ENCODE data around the gene ATXN10.
"Not testable (repeated sequence)": the region's sequence is repeated elsewhere in the genome, so short reads cannot be mapped to it uniquely, and the experiment has no call there.

The ATXN10 gene

GRCh38 chr22:45657701-45658100, 13.9 kb upstream of the ATXN10 start:
- no peak overlapping the region for H3K9ac ChIP-seq (ENCODE audit: low read length)
- no peaks in the 10 kb centered on the region for H4K20me1 ChIP-seq (ENCODE audit: insufficient read depth, low read length)
- H3K27me3 ChIP-seq (ENCODE audit: low read depth, low read length), result 0 out of 2 replicates have a peak, but pooled peaks cover 6% of the 10 kb centered on the region
- no peaks in the 10 kb centered on the region for H3K9me3 ChIP-seq (ENCODE audit: insufficient read depth, low read length)
- H3K36me3 ChIP-seq (replicated peaks; ENCODE audit: low read depth, low read length), result no peaks in the 10 kb centered on the region
- H3K4me2 ChIP-seq (ENCODE audit: low read length), result no peak overlapping the region
- no peak overlapping the region for H3K27ac ChIP-seq (ENCODE audit: low read length)
- no peaks in the 10 kb centered on the region for H3K4me1 ChIP-seq (ENCODE audit: low read length)
- H3K4me3 ChIP-seq (ENCODE audit: low read length), result no peak overlapping the region
- TF ChIP-seq EZH2phosphoT487 (IDR thresholded peaks at IDR 0.05; ENCODE audit: low read depth), result no peak
- no peak for TF ChIP-seq CTCF (IDR thresholded peaks at IDR 0.05; ENCODE audit: low read depth, low read length)
- H3K79me2 ChIP-seq (ENCODE audit: low read length), result no peaks in the 10 kb centered on the region
- H2AFZ ChIP-seq (ENCODE audit: low read depth, low read length), result no peak overlapping the region

DNA sequence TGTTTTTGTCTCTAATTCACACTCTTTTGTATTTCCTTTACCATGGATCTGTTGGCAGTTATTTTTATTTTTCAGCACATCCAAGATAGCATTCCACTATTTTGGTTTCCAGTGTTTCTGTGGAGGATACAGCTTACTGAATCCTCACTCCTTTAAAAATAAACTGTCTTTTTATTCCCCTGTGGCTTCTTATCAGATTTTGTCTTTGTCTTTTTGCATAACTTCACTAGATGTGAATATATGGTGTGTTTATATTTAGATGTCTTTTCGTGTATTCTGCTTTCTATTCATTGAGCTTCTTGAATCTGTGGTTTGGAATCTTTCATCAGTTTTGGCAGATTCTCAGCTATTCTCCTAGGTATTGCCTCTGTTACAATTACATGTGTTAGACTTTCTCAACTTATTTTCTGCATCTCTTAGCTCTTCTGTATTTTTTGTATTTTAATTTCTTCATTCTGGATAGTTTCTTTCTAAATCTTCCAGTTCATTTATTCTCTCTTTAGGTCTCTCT, 7.4 kb upstream of the ATXN10 start:
- Histone ChIP-seq H3K27me3 (ENCODE audit: low read depth, low read length) (peaks cover 15% of the 10 kb centered on the region), H3K36me3 (replicated peaks; ENCODE audit: low read depth, low read length) (no peaks in the 10 kb centered on the region), H3K4me3 (ENCODE audit: low read length) (no peak overlapping the region), H3K9me3 (ENCODE audit: insufficient read depth, low read length) (no peaks in the 10 kb centered on the region), H3K79me2 (ENCODE audit: low read length) (no peaks in the 10 kb centered on the region), H3K4me2 (ENCODE audit: low read length) (no peak overlapping the region), H3K4me1 (ENCODE audit: low read length) (no peaks in the 10 kb centered on the region), H2AFZ (ENCODE audit: low read depth, low read length) (no peak overlapping the region), H3K27ac (ENCODE audit: low read length) (no peak overlapping the region), H3K9ac (ENCODE audit: low read length) (no peak overlapping the region), H4K20me1 (ENCODE audit: insufficient read depth, low read length) (no peaks in the 10 kb centered on the region)
- TF ChIP-seq CTCF (IDR thresholded peaks at IDR 0.05; ENCODE audit: low read depth, low read length), result no peak
- no peak for TF ChIP-seq EZH2phosphoT487 (IDR thresholded peaks at IDR 0.05; ENCODE audit: low read depth)

DNA sequence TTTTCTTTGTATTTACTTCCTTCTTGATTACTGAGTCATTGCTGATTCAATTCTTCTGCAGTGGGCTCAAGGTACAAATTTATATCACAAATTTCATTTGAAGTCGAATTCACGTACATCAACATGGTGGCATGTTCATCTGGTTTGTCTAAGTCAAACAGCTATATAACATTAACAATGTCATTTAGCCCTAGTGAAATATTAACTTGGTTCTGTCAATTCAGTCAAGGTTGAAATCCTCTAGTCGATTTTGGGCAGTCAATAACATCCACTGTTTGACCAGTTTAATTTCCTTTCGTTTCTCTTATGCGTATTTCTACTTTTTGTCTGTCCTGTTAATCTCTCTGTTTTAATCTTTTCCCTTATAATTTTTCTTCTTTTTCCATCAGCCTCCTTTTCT, 4.1 kb upstream of the ATXN10 start:
- H3K4me2 ChIP-seq (ENCODE audit: low read length), result no peak overlapping the region
- peaks cover 2% of the 10 kb centered on the region; the same call in 1 of the 2 replicates for H4K20me1 ChIP-seq (ENCODE audit: insufficient read depth, low read length)
- H3K27ac ChIP-seq (ENCODE audit: low read length), result no peak overlapping the region
- TF ChIP-seq EZH2phosphoT487 (IDR thresholded peaks at IDR 0.05; ENCODE audit: low read depth) (no peak), CTCF (IDR thresholded peaks at IDR 0.05; ENCODE audit: low read depth, low read length) (no peak)
- H3K9me3 ChIP-seq (ENCODE audit: insufficient read depth, low read length), result no peaks in the 10 kb centered on the region
- H3K79me2 ChIP-seq (ENCODE audit: low read length), result peaks cover 8% of the 10 kb centered on the region
- no peak overlapping the region for H3K9ac ChIP-seq (ENCODE audit: low read length)
- no peaks in the 10 kb centered on the region for H3K36me3 ChIP-seq (replicated peaks; ENCODE audit: low read depth, low read length)
- peaks cover 4% of the 10 kb centered on the region for H3K4me1 ChIP-seq (ENCODE audit: low read length)
- H2AFZ ChIP-seq (ENCODE audit: low read depth, low read length), result no peak overlapping the region
- H3K27me3 ChIP-seq (ENCODE audit: low read depth, low read length), result peaks cover 13% of the 10 kb centered on the region
- H3K4me3 ChIP-seq (ENCODE audit: low read length), result no peak overlapping the region

DNA sequence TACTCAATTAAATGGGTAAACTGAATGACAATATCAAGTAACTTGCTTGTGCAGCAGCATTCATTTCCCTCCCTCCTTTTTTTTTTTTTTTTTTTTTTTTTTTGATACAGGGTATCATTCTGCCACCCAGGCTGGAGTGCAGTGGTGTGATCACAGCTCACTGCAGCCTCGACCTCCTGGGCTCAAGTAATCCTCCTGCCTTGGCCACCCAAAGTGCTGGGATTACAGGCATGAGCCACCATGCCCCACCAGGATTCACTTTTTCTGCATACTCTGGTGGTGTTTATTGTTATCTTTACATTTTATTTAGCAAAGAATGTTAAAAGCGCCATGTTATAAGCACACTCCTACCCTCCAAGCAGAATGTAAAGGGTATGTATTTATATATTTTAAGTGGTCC, 1.3 kb upstream of the ATXN10 start:
- peaks cover 12% of the 10 kb centered on the region for H3K27me3 ChIP-seq (ENCODE audit: low read depth, low read length)
- not testable (repeated sequence) for H3K4me3 ChIP-seq (ENCODE audit: low read length); H3K36me3 ChIP-seq (replicated peaks; ENCODE audit: low read depth, low read length); H3K9ac ChIP-seq (ENCODE audit: low read length); H3K27ac ChIP-seq (ENCODE audit: low read length); H3K9me3 ChIP-seq (ENCODE audit: insufficient read depth, low read length); H2AFZ ChIP-seq (ENCODE audit: low read depth, low read length); H3K4me2 ChIP-seq (ENCODE audit: low read length)
- H3K79me2 ChIP-seq (ENCODE audit: low read length), result peaks cover 37% of the 10 kb centered on the region
- H3K4me1 ChIP-seq (ENCODE audit: low read length), result peaks cover 17% of the 10 kb centered on the region
- H4K20me1 ChIP-seq (ENCODE audit: insufficient read depth, low read length), result peaks cover 29% of the 10 kb centered on the region

All from OCI-LY3 (cell line).